Heart left ventricle (tissue), 13 donors: Measurements from ENCODE around the gene RAB11A.

Source experiments
- CTCF ChIP-seq, 12 donors: fragments of 200-600 bp; sonication (generic) in 4 of 12; IDR thresholded peaks; one replicate each; pipeline versions ENCODE4 v1.5.0 to v1.8.0; 2018 to 2022; ENCODE audit warnings: antibody characterized with exemption in 12 of 12, mild to moderate bottlenecking in 5 of 12
- POLR2A ChIP-seq, 2 donors: fragments of 450-650 bp; IDR thresholded peaks; one replicate each; pipeline ENCODE4 v1.6.1; 2017; ENCODE audit warnings: antibody characterized with exemption in 2 of 2, mild to moderate bottlenecking in 2 of 2, moderate library complexity in 2 of 2
- donor health status: ischemic (EF 13 %, LVEDD 7.1; RV severe dilation, severe dysfunction).
- donor health status: DM: no; HTN: yes; CAD: no.
- donor health status: DM: no; HTN: no; CAD: no.
- donor health status: ischemic (EF 25% LVEDD 6.9; RV normal size, moderate dysfunction).
- donor health status: ischemic (EF 25% LVEDD 5.7; RV mildly dilated, moderate dysfunction).
- donor health status: ischemic (EF 35%, LVEDD 5.7; RV mildly dilated, moderate dysfunction).
- donor health status: nonischemic (EF 11% LVEDD 7.7; RV severe dilation, severe dysfunction).
- donor health status: DM: yes; HTN: yes; CAD: no.
- donor health status: PGD.
- donor health status: ischemic (EF 29% LVEDD 5.4; RV normal size, mild dysfunction).
- donor health status: nonischemic (EF 23%, LVEDD 6.1; RV moderate dilation, normal function).

- TF ChIP-seq CTCF (IDR thresholded peaks at IDR 0.05) (no peak), POLR2A (IDR thresholded peaks at IDR 0.05) (no peak)
Measured at GRCh38 chr15:65903296-65904073, 34.2 kb downstream of the RAB11A start.
